A549 (cell line): ENCODE measurements around the gene CELSR1.

Source experiments
- RAD21 ChIP-seq, 2 experiments: fragments of >200 bp in 1 of 2; sonication (Bioruptor Twin) in 1 of 2; formaldehyde crosslinking in 1 of 2; IDR thresholded peaks in 1 of 2; conservative IDR thresholded peaks in 1 of 2; 2 replicates in 1 of 2; 3 replicates in 1 of 2; pipeline ENCODE4 v1.6.1; 2012 to 2018; ENCODE audit warnings: inconsistent platforms in 1 of 2
- RFX5 ChIP-seq: fragments of 450-650 bp; IDR thresholded peaks from 2 replicates; pipeline ENCODE4 v1.7.1; 2014; ENCODE audit warnings: antibody characterized with exemption, mild to moderate bottlenecking, moderate library complexity
- TF ChIP-seq, protein P1 (sequence below): IDR thresholded peaks from 2 replicates; pipeline ENCODE4 v1.6.1; 2012

DNA sequence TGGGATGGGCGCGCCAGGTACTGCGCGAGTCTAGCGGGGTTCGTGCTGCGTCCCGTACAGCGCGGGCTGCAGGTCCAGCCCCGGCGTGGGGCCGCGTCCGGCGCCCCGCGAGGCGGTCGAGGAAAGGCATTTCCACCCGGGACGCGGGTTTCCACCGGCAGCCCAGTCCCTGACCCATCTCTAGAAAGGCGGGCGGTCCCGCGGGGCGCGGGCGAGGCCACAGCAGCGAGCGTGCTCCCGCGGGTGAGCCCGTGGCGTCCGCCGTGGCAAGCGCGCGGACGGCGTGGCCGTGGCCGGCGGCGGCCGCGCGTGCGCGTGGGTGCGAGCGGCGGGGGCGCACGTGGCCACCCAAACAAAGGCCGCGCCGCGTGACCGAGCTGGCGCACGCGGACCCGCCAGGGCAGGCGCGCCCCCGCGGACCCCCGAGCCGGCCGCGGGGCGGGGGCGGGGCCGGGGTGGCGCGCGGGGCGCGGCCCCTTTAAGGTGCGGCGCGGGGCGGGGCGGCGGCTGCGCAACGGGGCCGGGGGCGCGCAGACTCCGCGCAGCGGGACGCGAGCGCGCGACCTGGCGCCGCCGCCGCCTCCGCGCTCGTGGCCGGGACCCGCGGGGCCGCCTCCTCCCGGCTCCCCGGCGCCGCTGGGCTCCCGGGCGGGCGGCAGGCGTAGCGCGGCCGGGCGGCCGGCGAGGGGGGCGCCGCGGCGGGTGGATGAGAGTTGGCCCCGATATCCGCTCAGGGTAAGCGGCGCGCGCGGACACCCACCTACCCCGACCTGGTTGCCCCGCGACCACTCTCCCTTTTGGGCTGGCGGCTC is 39.3 kb upstream of the CELSR1 start:
- no peak for TF ChIP-seq RFX5
- no peak for TF ChIP-seq RAD21 (conservative IDR thresholded peaks at IDR 0.05 in 1 of 2, IDR thresholded peaks at IDR 0.05 in 1 of 2)
- TF ChIP-seq, protein P1, sequence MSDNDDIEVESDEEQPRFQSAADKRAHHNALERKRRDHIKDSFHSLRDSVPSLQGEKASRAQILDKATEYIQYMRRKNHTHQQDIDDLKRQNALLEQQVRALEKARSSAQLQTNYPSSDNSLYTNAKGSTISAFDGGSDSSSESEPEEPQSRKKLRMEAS: no peak
